Heart right ventricle (tissue), 16 donors: Measurements from ENCODE around the gene PACS1. TPM values are rescaled to one million over a fixed set of nuclear protein-coding genes. Genes with fewer than 3 reads are reported as not detected.

Experiments
- ATAC-seq, 8 donors: fragments of 200-7000 bp; cut with Tn5 transposase; one replicate each; pipeline ENCODE4 v1.9.1; 2020; ENCODE audit warnings: mild to moderate bottlenecking in 8 of 8, moderate library complexity in 8 of 8, moderate number of reproducible peaks in 1 of 8
- DNase-seq, 2 donors: peaks; one replicate each; pipeline ENCODE4 v3.0.0-alpha.2; 2020
- H3K27ac ChIP-seq, 10 donors: fragments of 200-600 bp; sonication (generic) in 2 of 10; one replicate each; pipeline versions ENCODE4 v1.5.0 to v1.8.0; 2020 to 2022; ENCODE audit warnings: mild to moderate bottlenecking in 3 of 10
- H3K27me3 ChIP-seq, 7 donors: fragments of 200-600 bp; one replicate each; pipeline ENCODE4 v1.8.0; 2021 to 2022; ENCODE audit warnings: mild to moderate bottlenecking in 2 of 7
- H3K36me3 ChIP-seq, 9 donors: fragments of 200-600 bp; sonication (generic) in 1 of 9; one replicate each; pipeline versions ENCODE4 v1.5.0 to v1.8.0; 2020 to 2022; ENCODE audit warnings: mild to moderate bottlenecking in 2 of 9
- H3K4me1 ChIP-seq, 9 donors: fragments of 200-600 bp; sonication (generic) in 1 of 9; one replicate each; pipeline versions ENCODE4 v1.5.0 to v1.8.0; 2020 to 2022; ENCODE audit warnings: mild to moderate bottlenecking in 4 of 9
- H3K4me3 ChIP-seq, 10 donors: fragments of 200-600 bp; sonication (generic) in 2 of 10; one replicate each; pipeline versions ENCODE4 v1.5.0 to v1.8.0; 2020 to 2022; ENCODE audit warnings: mild to moderate bottlenecking in 7 of 10, moderate library complexity in 2 of 10
- H3K9me3 ChIP-seq, 11 donors: fragments of 200-600 bp in 10 of 11; sonication (generic) in 2 of 11; one replicate each; pipeline versions ENCODE4 v1.5.0 to v1.8.0; 2013 to 2022; ENCODE audit warnings: mild to moderate bottlenecking in 2 of 11, control low read depth in 1 of 11, moderate library complexity in 1 of 11
- CTCF ChIP-seq, 9 donors: fragments of 200-600 bp; sonication (generic) in 2 of 9; IDR thresholded peaks; one replicate each; pipeline versions ENCODE4 v1.5.0 to v1.8.0; 2021 to 2022; ENCODE audit warnings: antibody characterized with exemption in 9 of 9, mild to moderate bottlenecking in 5 of 9, moderate library complexity in 1 of 9
- WGBS, 2 donors: extraction: QIAGEN DNeasy Blood & Tissue Kit; methylation state at CpG; one replicate each; pipeline ENCODE4 v1.1.7; 2013; ENCODE audit warnings: inconsistent platforms in 1 of 2; 5-methylcytosine and 5-hydroxymethylcytosine counted together
- intact Hi-C, 10 donors: fragments of 100-400 bp; cut with DNase I; formaldehyde crosslinking; loops; one replicate each; pipeline versions ENCODE4 v1.11.1 to v1.14.2; 2022
- polyA plus RNA-seq, 2 donors: library from polyadenylated mRNA; stranded (reverse); fragments of 200-250 nt; gene quantifications; one replicate each; pipeline ENCODE4 v1.2.3, GENCODE V29; 2013
- total RNA-seq, 10 donors: library from RNA; stranded (reverse); fragmentation: NEBNext Ultra II Directional in 3 of 10; extraction: Animal tissue kit (Norgen Biotek cat#: 25700) in 3 of 10; gene quantifications; one replicate each; pipeline versions ENCODE4 v1.2.1 to v1.2.4, GENCODE V29; 2021 to 2023
- donor health status: Arrhythmogenic right ventricular cardiomyopathy.
- donor health status: ischemic (EF 13 %, LVEDD 7.1; RV severe dilation, severe dysfunction).
- donor health status: healthy with polysubstance abuse.
- donor health status: DM: no; HTN: yes; CAD: no.
- donor health status: DM: no; HTN: no; CAD: no.
- donor health status: ischemic (EF 25% LVEDD 6.9; RV normal size, moderate dysfunction).
- donor health status: ischemic (EF 25% LVEDD 5.7; RV mildly dilated, moderate dysfunction).
- donor health status: healthy.
- donor health status: DM: yes; HTN: yes; CAD: no.
- donor health status: Ischemic cardiomyopathy.
- donor health status: ischemic (EF 35%, LVEDD 5.7; RV mildly dilated, moderate dysfunction).
- donor health status: nonischemic (EF 11% LVEDD 7.7; RV severe dilation, severe dysfunction).
- donor health status: DM: yes; HTN: yes; CAD: no.
- donor health status: PGD.
- donor health status: ischemic (EF 29% LVEDD 5.4; RV normal size, mild dysfunction).
- donor health status: nonischemic (EF 23%, LVEDD 6.1; RV moderate dilation, normal function).

PACS1 gene
- total and polyA plus RNA-seq, 12 donors, result 24.1 to 121 (median 69.7) TPM

GRCh38 chr11:66284526-66285078 lies 214.5 kb downstream of the PACS1 start:
- Histone ChIP-seq H3K4me1 (peaks cover 8 to 55% (median 35%) of the 10 kb centered on the region in 9 donors), H3K27ac (peak overlapping the region in 1 of 10 donors; percentile 63), H3K27me3 (peaks cover 0 to 4% (median 0%) of the 10 kb centered on the region in 7 donors), H3K4me3 (no peak overlapping the region), H3K9me3 (no peaks in the 10 kb centered on the region), H3K36me3 (peaks cover 0 to 15% (median 0%) of the 10 kb centered on the region in 9 donors)
- no peak for DNase-seq
- no peak for TF ChIP-seq CTCF (IDR thresholded peaks at IDR 0.05)
- no peak for ATAC-seq
- WGBS, 2 donors, result 94 to 96% methylated on average over 16 of the region's 16 CpGs
- intact Hi-C loops, result loop anchor here in 4 of 10 donors (2.0 to 10.0 kb wide), 3 partner anchors 60 to 62 kb away; no protein-coding TSS in a partner anchor

- 82 to 89% methylated on average over 13 of the region's 13 CpGs for WGBS, 2 donors
- DNase-seq (no peak), ATAC-seq (peak in 1 of 8 donors; percentile 6)
These were observed 215.3 kb downstream of the PACS1 start for GRCh38 chr11:66285250-66285947.

GRCh38 chr11:66286699-66287098 lies 216.6 kb downstream of the PACS1 start:
- 82 to 87% methylated on average over 5 of the region's 5 CpGs for WGBS, 2 donors
- ATAC-seq (no peak), DNase-seq (no peak)
- Histone ChIP-seq H3K9me3 (no peaks in the 10 kb centered on the region), H3K4me1 (peaks cover 8 to 62% (median 46%) of the 10 kb centered on the region in 9 donors), H3K27ac (peak overlapping the region in 3 of 10 donors; percentile 61 to 63 (median 62)), H3K27me3 (peaks cover 0 to 11% (median 0%) of the 10 kb centered on the region in 7 donors), H3K36me3 (peaks cover 0 to 15% (median 0%) of the 10 kb centered on the region in 9 donors), H3K4me3 (no peak overlapping the region)
- TF ChIP-seq CTCF (IDR thresholded peaks at IDR 0.05), result no peak
- intact Hi-C loops, result loop anchor here in 2 of 10 donors (10.0 kb wide), 1 partner anchor 62 kb away; no protein-coding TSS in a partner anchor

More at GRCh38 chr11:66285250-66285947, 215.3 kb downstream of the PACS1 start:
- Histone ChIP-seq H3K4me3 (no peak overlapping the region), H3K9me3 (no peaks in the 10 kb centered on the region), H3K27ac (peak overlapping the region in 4 of 10 donors; percentile 30 to 63 (median 62)), H3K4me1 (peaks cover 8 to 62% (median 43%) of the 10 kb centered on the region in 9 donors), H3K27me3 (no peaks in the 10 kb centered on the region), H3K36me3 (peaks cover 0 to 15% (median 0%) of the 10 kb centered on the region in 9 donors)
- TF ChIP-seq CTCF (IDR thresholded peaks at IDR 0.05), result no peak
- intact Hi-C loops, result loop anchor here in 3 of 10 donors (2.0 to 10.0 kb wide), 2 partner anchors 61 to 63 kb away; no protein-coding TSS in a partner anchor

GRCh38 chr11:66287211-66287888 lies 217.3 kb downstream of the PACS1 start:
- DNase-seq (no peak), ATAC-seq (no peak)
- intact Hi-C loops, result loop anchor here in 2 of 10 donors (10.0 kb wide), 1 partner anchor 63 kb away; no protein-coding TSS in a partner anchor
- no peak for TF ChIP-seq CTCF (IDR thresholded peaks at IDR 0.05)
- H3K9me3 ChIP-seq, result no peaks in the 10 kb centered on the region
- peaks cover 5 to 18% (median 6%) of the 10 kb centered on the region in 7 donors for H3K27me3 ChIP-seq
- H3K4me1 ChIP-seq, result peaks cover 8 to 62% (median 46%) of the 10 kb centered on the region in 9 donors
- H3K4me3 ChIP-seq, result peak overlapping the region in 6 of 10 donors; percentile 66 to 98 (median 87)
- peak overlapping the region in 2 of 10 donors; percentile 98 for H3K27ac ChIP-seq
- 75 to 88% methylated on average over 10 of the region's 10 CpGs for WGBS, 2 donors
- peaks cover 0 to 15% (median 0%) of the 10 kb centered on the region in 9 donors for H3K36me3 ChIP-seq
